Testis (tissue), 2 donors: ENCODE data around the gene ADAMTS8.

Experiments used
- CTCF ChIP-seq, 3 experiments: fragments of 450-650 bp in 2 of 3; fragments of 200-600 bp in 1 of 3; sonication (generic) in 1 of 3; IDR thresholded peaks; one replicate each; pipeline ENCODE4 v1.5.1; 2016 to 2019; ENCODE audit warnings: antibody characterized with exemption in 3 of 3, mild to moderate bottlenecking in 2 of 3, moderate library complexity in 1 of 3
- POLR2A ChIP-seq: fragments of 450-650 bp; IDR thresholded peaks from one replicate; pipeline ENCODE4 v1.6.1; 2017; ENCODE audit warnings: antibody characterized with exemption, mild to moderate bottlenecking, moderate library complexity

GRCh38 chr11:130358398-130358797 lies 70.0 kb downstream of the ADAMTS8 start:
- TF ChIP-seq POLR2A: no peak
- TF ChIP-seq CTCF (IDR thresholded peaks at IDR 0.05): no peak
